Testis (tissue), 2 donors: ENCODE measurements around the gene MAPK8IP3.

Experiments used
- CTCF ChIP-seq, 3 experiments: fragments of 450-650 bp in 2 of 3; fragments of 200-600 bp in 1 of 3; sonication (generic) in 1 of 3; IDR thresholded peaks; one replicate each; pipeline ENCODE4 v1.5.1; 2016 to 2019; ENCODE audit warnings: antibody characterized with exemption in 3 of 3, mild to moderate bottlenecking in 2 of 3, moderate library complexity in 1 of 3
- POLR2A ChIP-seq: fragments of 450-650 bp; IDR thresholded peaks from one replicate; pipeline ENCODE4 v1.6.1; 2017; ENCODE audit warnings: antibody characterized with exemption, mild to moderate bottlenecking, moderate library complexity

- TF ChIP-seq CTCF (IDR thresholded peaks at IDR 0.05) (no peak), POLR2A (no peak)
Observed at GRCh38 chr16:1696863-1697262, 9.1 kb upstream of the MAPK8IP3 start.
